ENCODE results near the gene F7.

GRCh38 chr13:113086991-113087922 is 18.3 kb upstream of the F7 start:
- TF ChIP-seq CTCF (IDR thresholded peaks at IDR 0.05): no peak
- TF ChIP-seq POLR2A (IDR thresholded peaks at IDR 0.05): no peak
